ENCODE results near the gene TAPBP.
"Not testable (repeated sequence)": the region's sequence is repeated elsewhere in the genome, so short reads cannot be mapped to it uniquely, and the experiment has no call there.

The TAPBP gene

GRCh38 chr6:33295621-33296369, 18.1 kb downstream of the TAPBP start:
- no peak for DNase-seq

- DNase-seq = no peak
Measured at GRCh38 chr6:33294086-33294823, 19.6 kb downstream of the TAPBP start.

- DNase-seq = no peak
Measured at GRCh38 chr6:33292996-33293682, 20.7 kb downstream of the TAPBP start.

GRCh38 chr6:33290459-33290858, 23.4 kb downstream of the TAPBP start:
- DNase-seq = no peak

GRCh38 chr6:33289784-33290315, 24.0 kb downstream of the TAPBP start:
- no peak for DNase-seq

- DNase-seq = peak; percentile 80
Measured at GRCh38 chr6:33288921-33289783, 24.7 kb downstream of the TAPBP start, which contains the start of the genes PFDN6 and WDR46. Gene PFDN6 (plus strand): TSS chr6:33289601. CDS start chr6:33289857, 256 bp downstream. Gene WDR46 (minus strand): TSS chr6:33289239. CDS start chr6:33289170, 69 bp downstream.

- no peak for DNase-seq
Measured at GRCh38 chr6:33288141-33288920, 25.5 kb downstream of the TAPBP start.

GRCh38 chr6:33286946-33287914, 26.6 kb downstream of the TAPBP start:
- DNase-seq = no peak

GRCh38 chr6:33285214-33285613, 28.7 kb downstream of the TAPBP start:
- not testable (repeated sequence) for DNase-seq

GRCh38 chr6:33280539-33280938, 33.3 kb downstream of the TAPBP start:
- no peak for DNase-seq

GRCh38 chr6:33279971-33280511, 33.8 kb downstream of the TAPBP start:
- peak; percentile 36 for DNase-seq

- DNase-seq = no peak
Measured at GRCh38 chr6:33279257-33279695, 34.6 kb downstream of the TAPBP start.

- no peak for DNase-seq
Measured at GRCh38 chr6:33278810-33279209, 35.1 kb downstream of the TAPBP start.

- no peak for DNase-seq
Measured at GRCh38 chr6:33278392-33278741, 35.5 kb downstream of the TAPBP start.

- peak; percentile 39 for DNase-seq
Measured at GRCh38 chr6:33277663-33278391, 36.1 kb downstream of the TAPBP start.

- DNase-seq = peak; percentile 74
Measured at GRCh38 chr6:33276864-33277662, 36.8 kb downstream of the TAPBP start, which contains the start of gene B3GALT4. Gene B3GALT4 (plus strand): TSS chr6:33277123. CDS start chr6:33277420, 297 bp downstream.

GRCh38 chr6:33276581-33276863, 37.4 kb downstream of the TAPBP start:
- no peak for DNase-seq

Data from activated T-cell treated with anti-CD3 and anti-CD28 coated beads, Interleukin-2, amount 50 U/mL, for 1 hour (primary cell).